Neural cell (in vitro differentiated cells): ENCODE data around the gene SLBP.

Experiments used
- EP300 ChIP-seq: fragments of 450-650 bp; conservative IDR thresholded peaks from 2 replicates; pipeline ENCODE4 v1.6.1; 2014; ENCODE audit warnings: antibody characterized with exemption, mild to moderate bottlenecking, moderate library complexity; ENCODE audit not compliant: poor library complexity, severe bottlenecking
- POLR2AphosphoS5 ChIP-seq: IDR thresholded peaks from 2 replicates; pipeline ENCODE4 v1.6.1; 2012
- RAD21 ChIP-seq: fragments of 450-650 bp; conservative IDR thresholded peaks from 2 replicates; pipeline ENCODE4 v1.6.1; 2014; ENCODE audit warnings: antibody characterized with exemption, mild to moderate bottlenecking, moderate library complexity
- SMC3 ChIP-seq: fragments of 450-650 bp; conservative IDR thresholded peaks from 2 replicates; pipeline ENCODE4 v1.6.1; 2014; ENCODE audit warnings: antibody characterized with exemption, mild to moderate bottlenecking, moderate library complexity; ENCODE audit not compliant: poor library complexity
- TF ChIP-seq, protein P1 (sequence below): fragments of 450-650 bp; IDR thresholded peaks from 2 replicates; pipeline ENCODE4 v1.5.1; 2014; ENCODE audit warnings: antibody characterized with exemption, mild to moderate bottlenecking, moderate library complexity; ENCODE audit not compliant: poor library complexity, severe bottlenecking
- TF ChIP-seq, protein P2 (sequence below): IDR thresholded peaks from 2 replicates; pipeline ENCODE4 v1.6.1; 2012; ENCODE audit warnings: borderline replicate concordance

DNA sequence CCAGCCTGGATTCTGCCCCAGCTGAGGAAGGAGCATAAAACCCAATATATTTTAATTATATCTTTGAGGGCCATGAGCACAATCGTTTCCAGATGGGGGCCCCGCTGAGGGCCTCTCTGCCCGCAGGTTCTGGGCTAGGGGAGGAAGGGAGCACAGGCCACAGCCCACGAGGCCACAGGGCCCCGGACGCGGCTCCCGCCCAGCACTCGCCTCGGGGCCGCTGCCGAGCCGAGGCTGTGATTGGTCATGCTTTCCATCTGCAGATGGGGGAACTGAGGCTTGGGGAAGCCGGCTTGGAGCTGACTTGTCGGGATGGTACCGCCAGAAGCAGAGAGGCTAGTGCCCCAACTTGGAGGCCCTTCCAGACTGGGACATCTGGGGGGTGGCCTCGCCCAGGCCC, 43.2 kb upstream of the SLBP start:
- TF ChIP-seq POLR2AphosphoS5 (no peak), RAD21 (no peak), EP300 (no peak), SMC3 (no peak)
- TF ChIP-seq, protein P1, sequence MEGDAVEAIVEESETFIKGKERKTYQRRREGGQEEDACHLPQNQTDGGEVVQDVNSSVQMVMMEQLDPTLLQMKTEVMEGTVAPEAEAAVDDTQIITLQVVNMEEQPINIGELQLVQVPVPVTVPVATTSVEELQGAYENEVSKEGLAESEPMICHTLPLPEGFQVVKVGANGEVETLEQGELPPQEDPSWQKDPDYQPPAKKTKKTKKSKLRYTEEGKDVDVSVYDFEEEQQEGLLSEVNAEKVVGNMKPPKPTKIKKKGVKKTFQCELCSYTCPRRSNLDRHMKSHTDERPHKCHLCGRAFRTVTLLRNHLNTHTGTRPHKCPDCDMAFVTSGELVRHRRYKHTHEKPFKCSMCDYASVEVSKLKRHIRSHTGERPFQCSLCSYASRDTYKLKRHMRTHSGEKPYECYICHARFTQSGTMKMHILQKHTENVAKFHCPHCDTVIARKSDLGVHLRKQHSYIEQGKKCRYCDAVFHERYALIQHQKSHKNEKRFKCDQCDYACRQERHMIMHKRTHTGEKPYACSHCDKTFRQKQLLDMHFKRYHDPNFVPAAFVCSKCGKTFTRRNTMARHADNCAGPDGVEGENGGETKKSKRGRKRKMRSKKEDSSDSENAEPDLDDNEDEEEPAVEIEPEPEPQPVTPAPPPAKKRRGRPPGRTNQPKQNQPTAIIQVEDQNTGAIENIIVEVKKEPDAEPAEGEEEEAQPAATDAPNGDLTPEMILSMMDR, result no peak
- TF ChIP-seq, protein P2, sequence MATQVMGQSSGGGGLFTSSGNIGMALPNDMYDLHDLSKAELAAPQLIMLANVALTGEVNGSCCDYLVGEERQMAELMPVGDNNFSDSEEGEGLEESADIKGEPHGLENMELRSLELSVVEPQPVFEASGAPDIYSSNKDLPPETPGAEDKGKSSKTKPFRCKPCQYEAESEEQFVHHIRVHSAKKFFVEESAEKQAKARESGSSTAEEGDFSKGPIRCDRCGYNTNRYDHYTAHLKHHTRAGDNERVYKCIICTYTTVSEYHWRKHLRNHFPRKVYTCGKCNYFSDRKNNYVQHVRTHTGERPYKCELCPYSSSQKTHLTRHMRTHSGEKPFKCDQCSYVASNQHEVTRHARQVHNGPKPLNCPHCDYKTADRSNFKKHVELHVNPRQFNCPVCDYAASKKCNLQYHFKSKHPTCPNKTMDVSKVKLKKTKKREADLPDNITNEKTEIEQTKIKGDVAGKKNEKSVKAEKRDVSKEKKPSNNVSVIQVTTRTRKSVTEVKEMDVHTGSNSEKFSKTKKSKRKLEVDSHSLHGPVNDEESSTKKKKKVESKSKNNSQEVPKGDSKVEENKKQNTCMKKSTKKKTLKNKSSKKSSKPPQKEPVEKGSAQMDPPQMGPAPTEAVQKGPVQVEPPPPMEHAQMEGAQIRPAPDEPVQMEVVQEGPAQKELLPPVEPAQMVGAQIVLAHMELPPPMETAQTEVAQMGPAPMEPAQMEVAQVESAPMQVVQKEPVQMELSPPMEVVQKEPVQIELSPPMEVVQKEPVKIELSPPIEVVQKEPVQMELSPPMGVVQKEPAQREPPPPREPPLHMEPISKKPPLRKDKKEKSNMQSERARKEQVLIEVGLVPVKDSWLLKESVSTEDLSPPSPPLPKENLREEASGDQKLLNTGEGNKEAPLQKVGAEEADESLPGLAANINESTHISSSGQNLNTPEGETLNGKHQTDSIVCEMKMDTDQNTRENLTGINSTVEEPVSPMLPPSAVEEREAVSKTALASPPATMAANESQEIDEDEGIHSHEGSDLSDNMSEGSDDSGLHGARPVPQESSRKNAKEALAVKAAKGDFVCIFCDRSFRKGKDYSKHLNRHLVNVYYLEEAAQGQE, result no peak
